Stimulated activated CD4-positive, alpha-beta T cell treated with anti-CD3 and anti-CD28 coated beads, Interleukin-12 subunit alpha, Interleukin-12 subunit beta, amount 100 ng/mL, for 48 hours (primary cell): ENCODE results near the gene PRDM16.

Experiments
- DNase-seq, 3 donors: peaks; one replicate each; pipeline ENCODE4 v3.0.0-alpha.2; 2020; ENCODE audit warnings: low read depth in 2 of 3, low spot score in 1 of 3

Gene PRDM16

GRCh38 chr1:3436451-3436850, 367.4 kb downstream of the PRDM16 start:
- DNase-seq: no peak

GRCh38 chr1:3436901-3437300, 367.9 kb downstream of the PRDM16 start:
- no peak for DNase-seq

- no peak for DNase-seq
Measured at GRCh38 chr1:3438661-3439180, 369.7 kb downstream of the PRDM16 start.

GRCh38 chr1:3439346-3440299, 370.6 kb downstream of the PRDM16 start:
- no peak for DNase-seq

GRCh38 chr1:3440300-3440681, 371.3 kb downstream of the PRDM16 start:
- DNase-seq: no peak

GRCh38 chr1:3440711-3441409, 371.9 kb downstream of the PRDM16 start:
- DNase-seq: no peak

GRCh38 chr1:3441410-3441847, 372.4 kb downstream of the PRDM16 start:
- no peak for DNase-seq

- no peak for DNase-seq
Measured at GRCh38 chr1:3441880-3442279, 372.9 kb downstream of the PRDM16 start.

- no peak for DNase-seq
Measured at GRCh38 chr1:3442331-3442730, 373.3 kb downstream of the PRDM16 start.

- DNase-seq: no peak
Measured at GRCh38 chr1:3442901-3443300, 373.9 kb downstream of the PRDM16 start.

GRCh38 chr1:3443807-3444206, 374.8 kb downstream of the PRDM16 start:
- DNase-seq: no peak

- DNase-seq: no peak
Measured at GRCh38 chr1:3444298-3444697, 375.3 kb downstream of the PRDM16 start.

GRCh38 chr1:3444736-3445135, 375.7 kb downstream of the PRDM16 start:
- DNase-seq: no peak

GRCh38 chr1:3450202-3450863, 381.3 kb downstream of the PRDM16 start:
- DNase-seq: no peak

- DNase-seq: no peak
Measured at GRCh38 chr1:3450983-3451382, 382.0 kb downstream of the PRDM16 start.

GRCh38 chr1:3451994-3452865, 383.2 kb downstream of the PRDM16 start:
- no peak for DNase-seq

- no peak for DNase-seq
Measured at GRCh38 chr1:3452866-3453175, 383.8 kb downstream of the PRDM16 start.

GRCh38 chr1:3453203-3453761, 384.3 kb downstream of the PRDM16 start:
- DNase-seq: peak; percentile 57 to 79 (median 59)

GRCh38 chr1:3453891-3454810, 385.1 kb downstream of the PRDM16 start, which contains the start of gene ARHGEF16:
ARHGEF16 (plus strand) TSS chr1:3454665; CDS start chr1:3463085, 8,420 bp downstream.
- DNase-seq: no peak
